HG03103 (cell line): ENCODE data around the gene FUT8.

Source experiments
- ATAC-seq: cut with Tn5 transposase; IDR thresholded peaks from one replicate; pipeline ENCODE4 v1.9.1; 2021; ENCODE audit warnings: low read depth; ENCODE audit not compliant: unreplicated experiment

FUT8 gene

DNA sequence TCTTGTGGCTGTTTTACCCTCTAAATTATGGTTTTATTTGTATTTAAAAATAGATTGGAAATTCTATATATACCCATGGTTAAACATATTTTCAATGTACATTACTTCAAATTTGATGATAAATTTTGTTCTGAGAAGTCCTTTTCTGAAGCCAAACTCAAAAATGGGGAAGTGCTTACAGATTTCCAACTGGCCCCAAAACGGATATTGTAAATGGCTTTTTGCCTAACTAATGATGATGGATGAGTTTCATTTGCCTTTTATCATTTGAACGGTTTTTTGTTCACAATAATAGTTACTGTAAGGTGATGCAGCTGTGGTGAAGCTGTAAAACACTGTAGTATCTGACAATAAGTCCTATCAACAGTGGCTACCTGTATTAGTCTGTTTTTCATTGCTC lies 136.9 kb downstream of the FUT8 start:
- ATAC-seq = no peak

DNA sequence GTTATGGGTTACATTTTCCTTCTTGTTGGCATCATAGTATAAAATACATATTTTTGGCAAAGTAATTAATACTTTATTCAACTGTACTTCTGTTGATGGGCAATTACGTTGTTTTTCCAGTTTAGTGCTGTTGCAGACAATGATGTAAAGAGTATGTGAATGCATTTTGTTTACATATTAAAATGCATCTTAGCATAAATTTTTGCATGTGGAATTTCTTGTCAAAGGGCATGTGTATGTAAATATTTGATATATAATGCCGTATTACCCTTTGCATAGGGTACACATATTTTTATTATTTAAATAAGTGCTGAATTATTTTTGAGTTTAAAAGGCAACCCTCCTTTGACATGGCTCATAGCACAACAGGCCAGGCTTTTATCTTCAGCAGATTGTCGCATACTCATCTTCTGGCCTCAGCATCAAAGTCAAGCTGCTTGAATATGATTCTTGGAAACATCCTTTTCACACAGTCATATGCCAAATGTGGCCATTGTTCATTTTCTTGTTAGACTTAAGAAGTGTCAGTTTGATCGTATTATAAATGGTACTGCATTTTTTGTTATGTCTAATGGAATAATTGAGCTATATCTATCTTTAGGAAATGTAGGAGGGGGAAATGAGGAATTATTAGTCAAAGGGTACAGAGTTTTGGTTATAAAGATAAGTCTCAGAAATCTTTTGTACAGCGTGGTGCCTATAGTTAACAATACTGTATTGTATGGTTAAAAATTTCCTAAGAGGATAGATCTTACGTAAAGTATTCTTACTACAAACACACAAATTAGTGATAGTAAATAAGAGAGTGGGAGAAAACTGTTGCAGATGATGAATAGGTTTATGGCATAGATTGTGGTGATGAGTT lies 138.5 kb downstream of the FUT8 start:
- no peak for ATAC-seq

DNA sequence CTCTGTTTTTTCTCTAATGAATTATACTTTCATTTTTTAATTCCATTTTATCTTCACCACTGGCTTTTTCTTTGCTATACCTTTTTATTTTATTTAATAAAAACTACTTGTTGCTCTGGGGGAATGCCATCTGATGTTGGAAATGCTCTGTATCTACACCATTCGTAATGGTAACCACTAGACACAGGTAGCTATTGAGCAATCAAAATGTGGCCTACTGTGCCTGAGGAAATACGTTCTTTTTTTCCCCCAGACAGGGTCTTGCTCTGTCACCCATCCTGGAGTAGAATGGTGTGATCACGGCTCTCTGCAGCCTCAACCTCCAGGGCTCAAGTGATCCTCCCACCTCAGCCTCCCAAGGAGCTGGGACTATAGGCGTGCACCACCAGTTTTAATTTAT lies 140.2 kb downstream of the FUT8 start:
- ATAC-seq = no peak

DNA sequence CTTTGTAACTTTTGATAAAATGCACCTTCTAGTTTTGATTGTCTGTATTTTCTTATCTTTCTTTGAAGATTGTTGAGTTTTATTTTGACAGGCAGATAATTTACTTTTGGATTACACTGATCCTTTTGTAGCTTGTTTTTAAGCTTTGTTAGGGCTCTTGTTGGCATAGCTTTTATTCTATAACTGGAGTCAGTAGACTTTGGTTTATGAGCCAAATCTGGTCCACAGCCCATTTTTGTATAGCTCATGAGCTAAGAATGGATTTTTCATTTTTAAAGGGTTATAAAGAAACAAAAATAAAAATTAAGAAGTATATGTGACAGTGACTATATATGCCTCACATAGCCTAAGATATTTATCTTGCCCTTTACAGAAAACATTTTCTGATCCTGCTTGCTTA lies 142.3 kb downstream of the FUT8 start:
- no peak for ATAC-seq

DNA sequence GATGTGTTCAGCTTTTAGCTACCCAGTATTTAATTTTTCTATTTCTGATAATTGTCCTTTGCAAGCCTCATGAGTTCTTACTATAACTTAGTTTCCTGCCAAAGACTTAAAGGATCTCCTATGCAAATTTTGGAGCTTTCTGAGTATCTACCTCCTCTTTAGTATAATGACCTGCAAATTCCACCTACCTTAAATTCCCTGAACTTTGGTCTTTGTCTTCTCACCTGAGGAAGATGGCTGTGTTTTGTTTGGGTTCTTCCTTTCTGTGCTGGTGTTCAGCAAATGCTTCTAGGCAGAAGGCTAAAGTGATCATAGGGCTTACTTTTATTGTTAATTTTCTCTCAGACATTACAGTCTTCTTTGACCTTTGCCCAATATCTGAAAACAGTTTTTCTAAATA lies 142.8 kb downstream of the FUT8 start:
- ATAC-seq = no peak

DNA sequence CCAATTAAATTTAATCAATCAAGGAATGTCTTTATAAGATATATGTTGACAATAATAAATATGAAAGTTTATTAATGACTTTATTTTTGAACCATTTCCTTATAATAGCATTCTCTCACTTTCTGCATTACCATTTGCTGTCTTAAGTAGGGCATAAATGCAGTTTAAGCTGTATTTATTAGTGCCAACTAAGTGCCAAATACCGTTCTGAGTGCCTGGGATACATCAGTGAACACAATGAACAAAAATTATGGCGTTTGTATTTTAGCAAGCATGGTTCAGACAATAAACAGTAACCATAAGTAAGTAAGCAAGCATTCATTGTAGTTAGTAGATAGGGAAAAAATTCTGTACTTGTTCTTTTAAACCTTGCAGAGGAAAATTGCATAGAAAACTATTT lies 145.8 kb downstream of the FUT8 start:
- no peak for ATAC-seq

DNA sequence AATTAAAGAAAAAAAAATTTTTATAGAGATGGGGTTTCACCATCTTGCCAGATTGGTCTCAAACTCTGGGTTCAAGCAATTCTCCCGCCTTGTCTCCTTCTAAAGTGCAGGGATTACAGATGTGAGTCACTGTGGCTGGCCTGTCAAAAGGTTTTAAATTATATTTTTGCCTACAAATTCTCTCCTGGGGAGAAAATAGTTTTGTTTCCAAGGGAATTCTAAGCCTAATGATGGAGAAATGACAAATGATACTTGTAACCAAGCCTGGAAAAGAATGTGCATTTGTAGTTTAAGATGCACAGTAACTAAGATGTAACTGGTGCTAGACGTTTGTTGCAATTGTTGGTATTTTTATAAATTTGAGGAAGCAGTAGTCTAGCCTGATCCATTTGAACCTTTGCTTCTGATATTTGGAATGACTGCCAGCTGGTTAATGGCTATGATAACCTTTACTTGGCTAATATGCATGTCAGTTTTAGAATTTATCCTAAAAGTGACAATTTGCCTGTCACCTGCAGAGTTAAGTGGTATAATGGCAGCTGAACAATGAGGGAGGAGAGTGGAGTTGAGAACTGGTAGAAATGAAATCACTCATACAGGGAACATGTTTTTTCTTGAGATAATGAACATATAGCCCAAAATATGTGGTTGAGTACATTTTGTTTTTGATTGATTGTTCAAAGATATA lies 148.0 kb downstream of the FUT8 start:
- no peak for ATAC-seq

DNA sequence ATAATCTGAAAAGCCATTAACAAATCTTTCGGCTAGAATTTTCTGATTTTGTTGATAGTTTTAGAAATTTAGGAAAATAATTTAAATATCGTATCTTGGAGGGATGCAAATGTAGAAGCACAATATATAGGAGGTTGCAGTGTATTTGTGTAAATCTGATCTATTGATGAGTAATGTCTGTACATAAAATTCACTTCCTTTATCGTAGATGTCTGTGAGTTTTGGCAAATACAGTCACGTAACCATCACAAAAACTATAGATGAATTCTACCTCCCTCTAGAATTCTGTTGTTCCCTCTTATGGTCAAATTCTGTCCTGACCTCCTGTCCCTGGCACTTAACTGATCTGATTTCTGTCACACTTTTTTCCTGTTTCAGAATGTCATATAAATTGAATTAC lies 151.8 kb downstream of the FUT8 start:
- no peak for ATAC-seq

DNA sequence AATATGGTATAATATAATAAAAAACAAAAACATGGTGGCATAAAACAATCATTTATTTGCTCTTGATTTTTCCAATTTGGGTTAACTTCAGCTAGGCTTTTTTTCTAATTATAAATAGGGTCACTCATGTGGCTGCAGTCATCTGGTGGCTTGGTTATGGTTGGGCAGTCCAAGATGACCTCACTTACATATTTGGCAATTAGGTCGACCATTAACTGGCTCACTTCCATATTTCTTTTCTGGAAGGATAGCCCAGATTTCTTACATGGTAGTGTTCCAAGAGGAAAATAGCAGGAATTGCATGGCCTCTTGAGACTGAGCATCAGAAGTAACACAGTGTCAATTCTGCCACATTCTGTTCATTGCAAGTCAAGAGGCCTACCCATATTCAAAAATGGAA lies 153.4 kb downstream of the FUT8 start:
- ATAC-seq = no peak

DNA sequence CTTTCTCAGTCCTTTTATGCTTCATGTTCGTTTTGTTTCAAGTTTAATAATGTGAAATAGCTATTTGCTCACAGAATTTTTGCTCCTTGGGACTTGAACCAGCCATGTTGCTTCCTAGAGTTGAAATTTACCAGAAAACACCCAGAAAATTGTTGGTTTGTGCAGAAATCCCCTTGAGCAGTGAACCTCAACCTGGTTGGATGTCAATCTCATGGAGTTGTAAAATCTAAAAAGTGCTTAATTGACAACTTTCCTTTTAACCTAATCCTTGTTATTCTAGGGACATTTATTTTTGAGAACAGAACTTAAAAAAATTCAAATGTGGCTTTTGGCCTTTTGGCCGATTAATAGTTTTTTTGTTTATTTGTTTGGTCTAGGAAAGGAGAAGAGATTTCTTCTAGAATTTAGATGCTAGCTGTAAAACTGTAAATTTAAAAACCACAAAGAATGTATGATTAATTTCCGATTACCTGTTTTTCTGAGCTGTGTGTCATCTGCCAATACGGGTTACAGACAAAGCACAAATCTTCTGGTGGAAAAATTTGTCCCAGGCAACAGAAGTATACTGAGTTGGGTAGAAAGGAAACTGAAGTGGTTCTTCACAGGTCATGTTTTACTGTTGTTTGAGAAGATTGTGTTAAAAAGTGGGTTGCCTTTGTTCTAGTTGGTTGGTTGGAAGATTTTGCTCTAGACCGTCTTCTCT lies 154.4 kb downstream of the FUT8 start:
- no peak for ATAC-seq

DNA sequence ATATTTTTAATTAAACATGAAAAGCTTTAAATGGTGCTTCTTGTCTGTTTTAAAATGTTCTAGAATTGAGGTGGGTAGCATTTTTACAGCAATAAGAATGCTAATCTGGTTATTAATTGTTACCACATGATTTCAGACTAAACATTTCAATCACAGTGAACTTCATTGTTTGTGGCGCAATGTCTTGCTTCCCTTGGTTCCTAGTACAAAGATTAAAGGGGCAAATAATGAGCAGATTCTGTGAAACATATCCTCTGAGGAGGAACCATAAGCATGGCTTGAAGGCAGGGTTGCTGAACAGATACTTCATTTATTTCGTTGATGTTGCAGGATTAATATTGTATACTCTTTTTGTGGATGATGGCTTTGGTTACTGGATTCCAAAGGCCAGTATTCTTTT lies 162.1 kb downstream of the FUT8 start:
- no peak for ATAC-seq

DNA sequence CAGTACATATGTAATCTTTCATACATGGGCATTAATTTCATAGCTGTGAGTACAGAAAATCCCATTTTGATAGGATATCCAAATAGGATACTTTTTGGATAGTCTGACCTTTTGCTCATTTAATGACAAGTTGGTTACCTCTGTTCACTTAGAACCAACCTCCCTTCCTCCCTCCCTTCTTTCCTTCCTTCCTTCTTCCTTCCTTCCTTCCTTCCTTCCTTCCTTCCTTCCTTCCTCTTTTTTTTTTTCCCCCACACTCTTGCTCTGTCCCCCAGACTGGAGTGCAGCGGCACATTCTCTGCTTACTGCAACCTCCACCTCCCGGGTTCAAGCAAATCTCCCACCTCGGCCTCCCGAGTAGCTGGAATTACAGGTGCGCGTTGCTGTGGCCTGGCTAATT lies 162.9 kb downstream of the FUT8 start:
- no peak for ATAC-seq

DNA sequence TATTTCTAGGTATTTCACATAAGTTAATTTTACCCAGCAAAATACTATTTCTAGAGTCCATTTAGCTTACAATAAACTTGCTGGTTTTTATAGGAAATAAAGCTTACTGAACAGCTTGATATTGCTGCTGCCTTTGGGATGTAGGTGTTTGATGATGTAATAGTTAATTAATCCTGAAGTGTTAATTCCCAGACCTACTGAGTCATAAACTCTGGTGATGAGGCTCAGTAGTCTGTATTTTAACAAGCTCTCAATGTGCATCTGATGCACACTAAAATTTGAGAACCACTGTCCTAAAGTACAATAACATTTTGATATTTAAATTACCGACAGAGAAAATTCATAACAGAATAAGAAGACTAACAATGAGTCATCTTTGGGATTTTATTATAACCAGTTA lies 168.4 kb downstream of the FUT8 start:
- no peak for ATAC-seq

DNA sequence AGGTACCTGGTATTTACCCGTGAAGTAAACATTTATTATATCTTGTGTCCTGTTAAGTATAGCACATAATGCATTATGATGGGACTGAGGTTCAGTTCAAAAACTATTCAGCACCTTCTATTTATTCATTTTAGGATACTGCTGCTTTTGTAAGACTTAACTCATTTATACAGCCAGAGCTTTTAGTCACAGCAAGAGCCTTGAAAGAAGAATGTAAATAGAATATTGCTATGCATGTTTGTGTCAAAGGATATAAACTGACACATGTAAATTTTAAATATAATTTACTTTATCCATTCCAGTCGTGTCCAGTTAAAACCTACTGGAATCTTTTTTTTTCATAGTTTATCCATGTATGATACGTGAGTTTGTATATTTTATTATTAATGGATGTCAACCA lies 168.8 kb downstream of the FUT8 start:
- no peak for ATAC-seq

DNA sequence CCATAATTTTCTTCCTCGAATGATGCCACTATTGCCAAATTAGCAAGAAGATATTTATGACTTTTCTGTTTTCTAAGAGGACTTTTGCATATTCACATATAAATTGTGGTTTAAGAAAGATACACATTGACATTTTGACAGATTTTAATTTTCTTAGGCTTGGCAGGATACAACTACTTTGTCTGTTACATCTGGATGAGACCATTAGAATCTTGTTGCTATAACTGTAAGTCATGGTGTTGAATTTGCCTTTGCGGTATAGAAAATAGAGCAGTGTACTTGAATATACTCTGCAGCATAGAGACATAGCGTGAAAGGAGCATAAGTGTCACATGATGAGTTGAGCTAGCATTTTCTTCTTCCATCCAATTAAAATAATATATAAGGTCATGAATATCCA lies 169.3 kb downstream of the FUT8 start:
- no peak for ATAC-seq

DNA sequence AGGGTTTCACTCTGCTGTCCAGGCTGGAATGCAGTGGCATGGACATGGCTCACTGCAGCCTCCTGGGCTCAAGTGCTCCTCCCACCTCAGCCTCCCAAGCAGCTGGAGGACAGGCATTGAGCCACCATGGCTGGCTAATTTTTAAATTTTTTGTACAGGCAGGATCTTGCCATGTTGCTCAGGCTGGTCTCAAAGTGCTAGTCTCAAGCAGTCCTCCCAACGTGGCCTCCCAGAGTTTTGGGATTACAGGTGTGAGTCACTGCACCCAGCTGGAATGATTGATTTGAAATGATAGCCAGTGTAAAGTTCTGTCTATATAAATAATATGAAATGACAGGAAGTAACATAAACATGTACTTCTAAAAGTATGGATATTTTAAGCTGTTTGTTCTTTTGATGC lies 172.7 kb downstream of the FUT8 start:
- ATAC-seq = no peak

DNA sequence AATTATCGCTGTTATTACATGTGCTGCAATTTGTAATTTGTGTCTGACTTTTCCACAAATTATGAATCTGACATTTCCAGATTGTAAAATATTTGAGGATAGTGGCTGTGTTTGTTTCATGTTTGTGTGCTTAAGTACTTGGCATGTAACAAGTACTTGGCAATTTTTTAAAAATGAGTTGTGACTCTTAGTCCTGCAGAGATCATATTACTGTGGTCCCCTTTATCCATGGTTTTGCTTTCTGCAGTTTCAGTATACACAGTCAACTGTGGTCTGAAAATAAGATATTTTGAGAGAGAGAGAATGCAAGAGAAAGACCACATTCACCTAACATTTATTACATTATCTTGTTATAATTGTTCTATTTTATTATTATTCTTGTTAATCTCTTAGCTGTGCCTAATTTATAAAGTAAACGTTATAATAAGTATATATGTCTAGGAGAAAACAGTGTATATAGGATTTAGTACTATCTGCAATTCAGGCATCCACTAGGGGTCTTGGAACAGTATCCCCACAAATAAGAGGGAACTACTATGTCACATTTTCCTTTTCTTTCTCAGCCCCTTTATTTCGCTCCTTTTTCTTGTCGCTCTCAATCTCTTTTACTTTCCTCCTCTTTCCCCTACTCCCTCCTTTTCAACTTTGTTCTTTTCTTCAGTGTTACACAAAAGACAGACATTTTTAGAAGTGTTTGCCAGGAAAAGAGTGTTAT lies 176.1 kb downstream of the FUT8 start:
- ATAC-seq = no peak

DNA sequence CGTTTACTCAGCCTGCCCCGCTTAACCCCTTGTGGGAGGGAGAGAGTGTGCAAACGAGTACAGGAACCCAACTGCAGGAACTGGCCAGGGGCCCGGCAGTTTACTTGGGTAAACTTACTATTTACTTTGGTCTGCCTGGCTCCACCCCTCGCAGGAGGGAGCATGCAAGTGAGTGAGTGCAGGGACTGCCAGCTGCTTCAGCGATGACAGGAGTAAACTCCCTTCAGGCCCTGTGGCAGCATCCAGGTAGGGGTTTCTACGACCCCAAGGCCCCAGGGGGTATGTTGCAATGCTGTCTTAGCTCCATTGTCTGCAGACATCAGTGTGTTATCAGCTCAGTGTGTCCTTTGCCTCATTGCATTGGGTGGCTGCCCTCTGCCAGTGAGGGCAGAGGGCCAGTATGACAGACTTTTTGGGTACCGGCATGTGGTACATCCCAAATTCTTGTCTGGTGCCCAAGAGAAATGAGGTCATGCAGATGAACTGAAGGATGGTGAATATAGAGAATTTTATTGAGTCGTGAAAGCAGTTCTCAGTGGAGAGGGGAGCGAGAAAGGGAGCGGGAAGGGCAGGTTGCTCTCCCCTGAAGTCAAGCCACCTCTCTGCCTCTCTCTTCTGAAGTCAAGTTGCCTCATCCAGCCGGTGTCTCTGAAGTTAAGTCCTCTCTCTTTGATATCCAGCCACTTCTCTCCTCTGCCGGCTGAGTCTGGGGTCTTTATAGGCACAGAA lies 181.8 kb downstream of the FUT8 start:
- ATAC-seq = no peak

DNA sequence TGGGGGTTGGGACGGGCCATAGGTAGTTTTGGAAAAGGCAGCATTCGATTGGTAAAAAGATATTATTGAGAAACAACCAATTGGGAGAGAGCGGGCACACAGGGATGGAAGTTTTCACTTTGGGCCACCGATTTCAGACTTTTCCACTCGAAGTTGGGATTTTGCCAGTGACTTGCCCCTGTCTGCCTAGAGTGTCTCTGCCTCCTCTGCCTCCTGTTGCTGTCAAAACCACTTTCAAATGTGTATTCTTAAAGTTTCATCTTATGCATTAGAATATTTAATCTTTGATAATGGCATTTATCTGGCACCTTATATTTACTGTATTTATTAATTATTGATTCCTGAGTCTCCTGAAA lies 182.3 kb downstream of the FUT8 start:
- ATAC-seq = no peak

DNA sequence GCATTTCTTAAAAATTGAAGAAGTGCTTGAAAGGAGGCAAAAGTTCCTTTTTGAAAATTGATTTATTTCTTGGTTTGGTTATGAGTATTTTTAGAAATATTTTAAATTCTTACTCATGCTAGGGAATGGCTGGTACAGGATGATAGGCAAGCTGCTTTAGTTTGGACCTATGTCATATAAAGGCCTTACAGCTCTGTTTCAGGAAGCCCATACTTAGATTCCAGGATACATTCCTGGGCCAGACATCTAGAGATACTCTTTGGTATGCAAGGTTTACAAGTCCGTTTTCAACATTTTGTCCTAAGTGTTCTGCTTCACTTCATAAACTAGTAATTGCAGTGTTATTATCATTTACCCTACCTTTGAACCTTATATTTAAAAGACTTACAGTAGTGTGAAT lies 186.8 kb downstream of the FUT8 start:
- ATAC-seq = no peak
